Iris pigment epithelial cell (primary cell): ENCODE data around the gene ATP8B4.
"Not testable (repeated sequence)": the region's sequence is repeated elsewhere in the genome, so short reads cannot be mapped to it uniquely, and the experiment has no call there.

Source experiments
- DNase-seq: peaks from one replicate; pipeline ENCODE4 v3.0.0-alpha.2; 2011; ENCODE audit warnings: low read depth

Gene ATP8B4, protein sequence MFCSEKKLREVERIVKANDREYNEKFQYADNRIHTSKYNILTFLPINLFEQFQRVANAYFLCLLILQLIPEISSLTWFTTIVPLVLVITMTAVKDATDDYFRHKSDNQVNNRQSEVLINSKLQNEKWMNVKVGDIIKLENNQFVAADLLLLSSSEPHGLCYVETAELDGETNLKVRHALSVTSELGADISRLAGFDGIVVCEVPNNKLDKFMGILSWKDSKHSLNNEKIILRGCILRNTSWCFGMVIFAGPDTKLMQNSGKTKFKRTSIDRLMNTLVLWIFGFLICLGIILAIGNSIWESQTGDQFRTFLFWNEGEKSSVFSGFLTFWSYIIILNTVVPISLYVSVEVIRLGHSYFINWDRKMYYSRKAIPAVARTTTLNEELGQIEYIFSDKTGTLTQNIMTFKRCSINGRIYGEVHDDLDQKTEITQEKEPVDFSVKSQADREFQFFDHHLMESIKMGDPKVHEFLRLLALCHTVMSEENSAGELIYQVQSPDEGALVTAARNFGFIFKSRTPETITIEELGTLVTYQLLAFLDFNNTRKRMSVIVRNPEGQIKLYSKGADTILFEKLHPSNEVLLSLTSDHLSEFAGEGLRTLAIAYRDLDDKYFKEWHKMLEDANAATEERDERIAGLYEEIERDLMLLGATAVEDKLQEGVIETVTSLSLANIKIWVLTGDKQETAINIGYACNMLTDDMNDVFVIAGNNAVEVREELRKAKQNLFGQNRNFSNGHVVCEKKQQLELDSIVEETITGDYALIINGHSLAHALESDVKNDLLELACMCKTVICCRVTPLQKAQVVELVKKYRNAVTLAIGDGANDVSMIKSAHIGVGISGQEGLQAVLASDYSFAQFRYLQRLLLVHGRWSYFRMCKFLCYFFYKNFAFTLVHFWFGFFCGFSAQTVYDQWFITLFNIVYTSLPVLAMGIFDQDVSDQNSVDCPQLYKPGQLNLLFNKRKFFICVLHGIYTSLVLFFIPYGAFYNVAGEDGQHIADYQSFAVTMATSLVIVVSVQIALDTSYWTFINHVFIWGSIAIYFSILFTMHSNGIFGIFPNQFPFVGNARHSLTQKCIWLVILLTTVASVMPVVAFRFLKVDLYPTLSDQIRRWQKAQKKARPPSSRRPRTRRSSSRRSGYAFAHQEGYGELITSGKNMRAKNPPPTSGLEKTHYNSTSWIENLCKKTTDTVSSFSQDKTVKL

DNA sequence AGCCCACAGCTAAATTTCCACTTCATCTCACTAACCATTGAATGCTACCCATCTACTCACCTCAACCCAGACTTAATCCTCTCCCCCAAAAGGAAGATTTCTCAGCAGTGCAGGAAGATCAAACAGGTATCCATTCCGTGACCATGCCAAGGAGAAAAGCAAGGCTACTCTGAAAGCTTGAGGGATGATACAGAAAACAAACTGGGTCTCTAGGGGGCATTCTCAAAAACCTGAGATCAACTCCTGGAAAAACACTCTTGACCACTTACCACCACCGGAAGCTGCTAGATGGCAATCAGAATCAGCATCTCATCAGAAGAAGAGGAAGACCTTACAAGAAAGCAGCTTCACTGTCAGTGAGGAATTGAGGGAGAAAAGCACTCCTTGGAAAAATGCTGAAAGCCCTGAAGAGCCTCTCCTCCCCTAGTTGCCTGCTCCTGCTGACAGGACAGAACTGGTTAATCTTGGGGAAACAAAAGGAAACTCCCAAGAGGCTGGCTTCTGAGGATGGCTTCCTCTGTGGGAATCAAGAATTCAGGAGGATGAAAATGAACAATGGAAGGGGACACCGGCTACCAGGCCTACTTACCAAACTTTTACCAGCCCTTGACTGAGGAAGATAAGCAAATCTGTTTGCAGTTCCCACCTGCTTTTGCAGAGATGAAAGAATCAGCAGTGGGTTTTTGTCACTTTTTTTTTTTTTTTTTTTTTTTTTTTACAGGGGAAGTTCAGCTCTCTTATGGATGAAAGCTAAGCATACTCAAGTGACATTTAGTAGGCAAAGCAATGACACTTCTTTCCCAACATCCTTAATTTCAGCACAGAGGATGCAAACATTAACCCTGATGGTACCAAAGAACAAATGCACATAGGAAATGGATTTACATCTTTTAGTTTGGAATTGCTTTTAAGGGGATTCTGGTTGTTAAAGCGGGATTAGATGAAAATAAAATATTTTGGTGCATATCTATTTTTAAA is at the start of gene ATP8B4:
Gene ATP8B4, minus strand, starts transcription at position 171 of the 978 bp plus-strand sequence. CDS start 12,267 bp downstream, outside the sequence.
- no peak for DNase-seq

DNA sequence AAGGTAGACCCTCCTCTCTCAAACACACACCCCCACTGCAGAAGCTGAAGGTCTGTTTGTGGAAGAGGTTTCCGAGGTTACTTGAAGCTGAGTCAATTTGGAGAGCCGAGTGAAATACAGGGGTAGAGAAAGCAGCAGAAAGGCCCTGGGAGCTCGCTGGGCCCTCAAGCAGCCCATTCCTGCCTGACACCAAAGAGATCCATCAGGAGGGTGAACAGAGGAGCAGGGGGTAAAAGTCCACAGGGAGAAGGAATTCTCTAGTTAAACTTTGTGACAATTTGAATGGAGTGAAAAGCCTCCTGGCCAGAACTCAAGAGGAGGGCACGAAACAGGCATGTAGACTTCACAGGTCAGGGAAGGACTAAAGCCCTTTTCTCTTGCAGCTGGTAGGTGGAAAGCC is 49.3 kb upstream of the ATP8B4 start:
- no peak for DNase-seq

DNA sequence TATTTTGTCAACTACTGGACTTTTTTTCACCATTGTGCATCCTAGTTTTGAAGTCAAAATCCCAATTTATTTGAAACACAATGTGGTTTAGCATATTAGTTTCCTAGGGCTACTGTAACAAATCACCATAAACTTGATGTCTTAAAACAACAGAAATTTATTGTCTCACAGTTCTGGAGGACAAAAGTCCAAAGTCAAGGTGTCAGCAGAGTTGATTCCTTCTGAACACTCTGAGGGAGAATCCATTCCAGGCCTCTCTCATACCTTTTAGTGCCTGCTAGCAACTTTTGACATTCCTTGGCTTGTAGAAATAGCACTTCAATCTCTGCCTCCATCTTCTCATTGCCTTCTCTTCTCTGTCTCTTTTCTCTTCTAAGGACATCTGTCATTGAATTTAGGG is 48.1 kb upstream of the ATP8B4 start:
- DNase-seq: no peak

DNA sequence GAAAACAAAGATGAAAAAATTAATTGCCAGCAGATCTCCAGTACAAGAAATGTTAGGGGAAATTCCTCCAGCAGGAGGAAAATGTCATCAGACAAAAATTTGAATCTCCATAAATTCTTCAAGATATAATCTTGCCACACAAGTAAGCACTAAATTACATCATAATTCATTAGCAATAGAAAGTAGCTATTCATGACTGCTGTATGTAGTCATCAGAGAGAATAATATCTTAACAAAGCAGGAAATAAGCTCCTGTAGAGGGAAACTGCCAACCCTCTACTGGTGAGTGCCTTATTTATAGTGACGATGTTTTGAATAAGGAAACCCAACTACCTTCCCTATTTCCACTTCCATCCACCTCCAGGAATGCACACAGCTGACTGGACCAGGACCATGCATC is 47.2 kb upstream of the ATP8B4 start:
- peak; percentile 85 for DNase-seq

DNA sequence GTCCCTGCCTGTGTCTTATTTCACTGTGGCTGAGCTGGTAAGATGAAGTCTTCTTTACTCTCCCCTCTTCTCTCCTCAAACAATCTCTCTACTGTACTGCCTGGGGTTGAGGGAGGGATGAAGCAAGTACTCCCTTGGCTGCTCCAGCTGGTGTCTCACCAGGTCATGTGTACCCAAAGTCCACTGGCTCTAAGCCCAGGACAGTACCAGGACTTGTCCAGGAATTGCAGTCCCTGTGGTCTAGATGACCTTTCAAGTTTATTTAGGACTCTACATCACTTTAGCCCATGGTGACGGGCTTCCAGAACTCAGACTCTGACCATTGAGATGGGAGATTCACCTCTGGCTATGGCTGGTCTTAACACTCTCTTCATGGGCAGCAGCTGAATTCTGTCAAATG is 45.4 kb upstream of the ATP8B4 start:
- DNase-seq: peak; percentile 40

DNA sequence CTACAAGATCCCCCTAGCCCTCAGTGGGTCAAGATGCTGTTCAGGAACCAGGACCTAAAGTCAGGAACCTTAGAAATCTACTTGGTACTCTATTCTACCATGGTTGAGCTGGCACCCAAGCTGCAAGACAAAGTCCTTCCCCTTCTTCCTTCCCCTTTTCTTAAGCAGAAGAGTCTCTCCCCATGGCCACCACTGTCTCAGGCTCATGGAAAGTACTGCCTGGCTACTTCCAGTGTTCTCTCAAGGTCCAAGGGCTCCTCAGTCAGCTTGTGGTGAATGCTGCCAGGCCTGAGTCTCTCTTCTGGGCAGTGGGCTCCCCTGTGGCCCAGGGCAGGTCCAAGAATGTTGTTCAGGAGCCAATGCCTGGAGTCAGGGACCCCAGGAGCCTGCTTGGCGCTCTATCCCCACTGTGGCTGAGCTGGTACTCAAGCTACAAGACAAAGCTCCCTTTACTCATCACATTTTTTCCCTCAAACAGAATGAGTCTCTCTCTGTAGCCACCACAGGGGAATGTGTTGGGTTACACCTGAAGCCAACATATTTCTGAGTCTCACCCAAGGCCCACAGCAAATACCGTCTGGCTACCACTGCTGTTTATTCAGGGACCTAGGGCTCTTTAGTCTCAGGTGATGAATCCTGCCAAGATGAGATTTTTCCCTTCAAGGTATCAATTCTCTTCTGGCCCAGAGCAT is 44.8 kb upstream of the ATP8B4 start:
- DNase-seq: no peak

DNA sequence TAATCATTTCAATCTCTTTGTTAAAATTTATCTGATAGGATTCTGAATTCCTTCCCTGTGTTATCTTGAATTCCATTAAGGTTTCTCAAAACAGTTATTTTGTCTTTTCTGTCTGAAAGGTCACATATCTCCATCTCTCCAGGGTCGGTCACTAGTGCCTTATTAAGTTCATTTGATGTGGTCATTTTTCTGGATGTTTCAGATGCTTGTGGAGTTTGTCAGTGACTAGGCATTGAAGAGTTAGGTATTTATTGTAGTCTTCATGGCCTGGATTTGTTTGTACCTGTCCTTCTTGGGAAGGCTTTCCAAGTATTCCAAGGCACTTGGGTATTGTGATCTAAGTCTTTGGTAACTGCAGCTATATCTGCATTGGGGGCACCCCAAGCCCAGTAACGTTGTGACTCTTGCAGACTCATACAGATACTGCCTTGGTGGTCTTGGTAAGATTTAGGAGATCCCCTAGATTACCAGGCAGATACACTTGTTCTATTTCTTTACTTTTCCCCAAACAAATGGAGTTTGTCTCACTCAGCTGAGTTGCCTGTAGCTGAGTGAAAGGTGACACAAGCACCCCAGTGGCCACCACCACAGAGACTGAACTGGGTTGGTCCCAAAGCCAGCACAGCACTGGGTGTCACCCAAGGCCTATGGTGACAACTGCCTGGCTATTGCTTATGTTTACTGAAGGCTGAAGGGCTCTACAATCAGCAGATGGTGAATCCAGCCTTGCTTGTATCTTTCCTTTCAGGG is 44.1 kb upstream of the ATP8B4 start:
- peak; percentile 52 for DNase-seq

DNA sequence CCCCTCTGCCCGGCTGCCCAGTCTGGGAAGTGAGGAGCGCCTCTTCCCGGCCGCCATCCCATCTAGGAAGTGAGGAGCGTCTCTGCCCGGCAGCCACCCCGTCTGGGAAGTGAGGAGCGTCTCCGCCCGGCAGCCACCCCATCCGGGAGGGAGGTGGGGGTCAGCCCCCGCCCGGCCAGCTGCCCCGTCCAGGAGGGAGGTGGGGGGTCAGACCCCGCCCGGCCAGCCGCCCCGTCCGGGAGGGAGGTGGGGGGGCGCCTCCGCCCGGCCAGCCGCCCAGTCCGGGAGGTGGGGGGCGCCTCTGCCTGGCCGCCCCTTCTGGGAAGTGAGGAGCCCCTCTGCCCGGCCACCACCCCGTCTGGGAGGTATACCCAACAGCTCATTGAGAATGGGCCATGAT is 39.2 kb upstream of the ATP8B4 start:
- not testable (repeated sequence) for DNase-seq

DNA sequence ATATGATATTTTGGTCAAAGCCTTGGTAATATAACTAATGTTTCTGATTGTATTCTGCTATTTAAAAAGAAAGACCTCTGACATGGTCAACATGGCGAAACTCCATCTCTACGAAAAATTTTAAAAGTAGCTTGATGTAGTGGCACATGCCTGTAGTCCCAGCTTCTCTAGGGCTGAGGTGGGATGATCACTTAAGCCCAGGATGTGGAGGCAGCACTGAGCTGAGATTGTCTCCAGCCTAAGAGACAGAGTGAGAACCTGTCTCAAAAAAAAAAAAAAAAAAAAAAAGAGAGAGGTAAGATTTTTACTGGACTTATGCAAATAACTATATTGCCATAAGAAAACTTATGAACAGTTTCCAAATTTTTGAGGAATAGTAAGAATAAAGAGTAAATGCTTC is 32.4 kb upstream of the ATP8B4 start:
- no peak for DNase-seq

DNA sequence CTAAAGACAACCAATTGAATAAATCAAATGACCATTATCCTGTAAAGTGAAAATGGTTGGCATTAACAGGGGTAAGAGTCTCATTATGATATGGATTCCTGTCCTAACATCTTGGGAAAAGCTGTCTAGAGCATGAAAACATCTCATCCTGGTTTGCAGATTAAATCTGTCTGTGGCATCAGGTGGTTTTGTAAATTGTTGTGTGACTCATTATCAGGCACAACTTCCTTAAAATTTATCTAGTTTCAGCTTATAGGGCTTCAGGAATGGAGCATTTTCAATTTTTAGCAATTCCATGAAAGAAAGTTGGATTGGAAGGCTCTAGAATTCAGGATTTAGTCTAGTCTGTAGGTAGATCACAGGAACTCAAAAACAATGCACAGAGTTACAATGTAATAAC is 31.8 kb upstream of the ATP8B4 start:
- no peak for DNase-seq

DNA sequence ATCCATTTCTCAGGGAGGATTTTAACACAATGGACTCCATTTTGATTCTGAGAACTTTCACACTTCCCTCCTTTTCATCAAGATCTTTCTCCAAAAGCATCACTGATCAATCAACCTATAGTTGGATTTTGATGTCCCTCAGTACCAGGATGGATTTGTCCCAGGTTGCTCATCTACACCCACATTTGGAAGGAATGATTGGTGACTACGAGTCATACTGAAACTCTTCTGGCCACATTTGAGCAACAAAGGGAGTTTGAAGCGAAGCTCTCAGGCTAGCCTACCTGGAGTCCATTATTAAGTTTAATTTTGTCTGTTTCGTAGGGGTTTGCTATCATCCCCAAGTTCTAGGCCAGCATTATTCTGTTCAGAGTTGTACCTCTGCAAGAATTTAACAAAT is 31.3 kb upstream of the ATP8B4 start:
- no peak for DNase-seq

DNA sequence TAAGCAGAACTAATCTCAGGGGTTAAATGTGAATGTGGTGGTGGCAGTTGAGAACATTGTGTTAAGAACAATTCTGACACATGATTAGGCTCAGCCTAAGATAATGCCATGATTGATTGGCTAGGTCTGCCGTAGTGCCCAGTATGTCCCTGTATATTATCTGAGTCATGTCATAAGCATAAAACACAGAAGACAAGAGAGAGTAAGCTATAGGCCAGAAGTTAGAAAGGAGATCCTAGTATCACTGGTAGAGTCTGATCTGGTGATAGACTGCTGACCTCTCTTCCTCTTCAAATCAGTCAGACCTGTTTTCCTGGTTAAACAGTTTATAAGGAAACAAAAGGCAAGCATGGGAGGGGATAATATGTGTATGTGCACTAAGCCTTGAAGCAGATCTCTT is 30.1 kb upstream of the ATP8B4 start:
- no peak for DNase-seq

DNA sequence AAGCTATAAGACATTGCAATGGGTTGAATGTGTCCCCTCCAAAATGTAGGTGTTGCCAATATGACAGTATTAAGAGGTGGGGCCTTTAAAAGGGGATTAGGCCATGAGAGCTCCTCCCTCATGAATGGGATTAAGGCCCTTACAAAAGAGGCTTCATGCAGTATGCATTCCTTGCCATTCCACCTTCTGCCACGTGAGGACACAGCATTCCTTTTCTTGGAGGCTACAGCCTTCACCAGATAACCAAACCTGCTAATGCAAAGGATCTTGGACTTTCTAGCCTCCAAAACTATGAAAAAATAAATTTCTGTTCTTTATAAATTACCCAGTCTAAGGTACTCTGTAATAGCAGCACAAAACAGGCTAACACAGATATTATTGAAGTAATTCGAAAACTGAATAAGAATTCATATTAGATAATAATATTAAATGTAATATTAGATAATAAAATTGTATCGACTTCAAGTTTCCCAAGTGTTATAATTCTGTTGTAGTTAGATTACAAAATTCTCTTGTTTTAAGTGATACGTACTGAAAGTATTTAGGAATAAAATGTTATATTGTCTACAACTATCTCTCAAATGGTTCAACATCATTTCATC is 29.4 kb upstream of the ATP8B4 start:
- peak; percentile 85 for DNase-seq

DNA sequence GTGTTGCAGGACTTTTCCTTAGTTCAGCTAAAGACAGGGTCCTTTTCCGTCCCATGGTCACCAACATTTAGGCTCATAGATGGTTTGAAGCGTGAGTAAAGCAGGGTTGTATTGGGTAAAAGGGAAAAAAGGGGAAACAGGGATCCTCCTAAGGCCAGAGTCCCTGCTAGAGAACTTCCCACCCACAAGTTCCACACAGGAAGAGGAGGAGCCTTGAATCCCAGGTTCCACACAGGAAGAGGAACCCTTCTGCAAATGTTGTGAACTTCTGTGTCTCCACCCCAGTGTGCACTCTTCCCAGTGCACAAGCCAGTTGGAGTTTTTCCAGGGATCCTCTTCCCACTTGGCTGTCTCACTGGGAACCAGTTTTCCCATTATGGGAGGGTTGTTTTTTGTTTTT is 27.6 kb upstream of the ATP8B4 start:
- DNase-seq: no peak

DNA sequence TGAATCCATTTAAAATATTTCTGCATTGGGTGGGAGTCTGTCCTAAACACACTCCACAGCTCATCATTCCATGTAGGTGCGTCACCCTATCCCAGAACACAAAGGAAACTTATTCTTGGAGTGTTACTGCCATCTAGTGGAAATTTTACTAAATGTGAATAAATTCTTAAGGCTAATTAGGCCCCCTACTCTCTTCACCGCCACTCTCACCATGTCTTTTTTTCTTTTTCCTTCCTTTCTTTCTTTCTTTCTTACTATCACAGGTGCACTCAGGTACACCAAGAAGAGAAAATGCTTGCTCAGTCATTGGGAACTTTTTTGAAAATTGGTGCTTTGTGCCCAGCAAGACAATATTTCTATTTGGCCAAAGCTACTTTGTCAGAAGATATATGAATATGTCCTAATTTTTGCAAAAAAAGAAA is 26.4 kb upstream of the ATP8B4 start:
- DNase-seq: peak; percentile 80

DNA sequence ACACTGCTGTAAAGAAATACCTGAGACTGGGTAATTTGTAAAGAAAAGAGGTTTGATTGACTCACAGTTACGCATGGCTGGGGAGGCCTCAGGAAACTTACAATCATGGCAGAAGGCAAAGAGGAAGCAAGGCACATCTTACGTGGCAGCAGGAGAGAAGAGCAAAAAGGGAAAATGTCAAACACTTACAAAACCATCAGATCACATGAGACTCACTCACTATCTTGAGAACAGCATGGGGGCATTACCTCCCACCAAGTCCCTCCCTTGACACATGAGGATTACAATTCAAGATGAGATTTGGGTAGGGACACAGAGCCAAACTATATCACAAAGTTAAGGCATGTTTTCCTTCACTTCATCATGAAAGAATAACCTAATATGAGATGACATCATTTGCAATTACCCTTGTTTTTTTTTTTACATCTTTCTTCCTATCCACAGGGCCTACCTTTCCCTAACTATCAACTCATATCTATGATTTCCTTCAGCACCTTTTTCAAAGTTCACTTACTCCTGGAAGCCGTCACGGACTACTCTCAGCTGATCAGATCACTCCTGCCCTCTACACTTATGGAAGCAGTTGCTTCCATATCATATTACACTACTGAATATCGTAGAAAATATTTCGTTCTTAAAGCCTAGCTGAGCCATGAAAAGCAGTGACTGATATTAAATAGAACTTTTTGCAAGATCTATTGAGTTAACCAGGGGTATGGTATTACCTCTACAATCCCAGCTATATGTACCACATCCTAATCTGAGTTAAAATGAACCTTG is 25.5 kb upstream of the ATP8B4 start:
- no peak for DNase-seq

DNA sequence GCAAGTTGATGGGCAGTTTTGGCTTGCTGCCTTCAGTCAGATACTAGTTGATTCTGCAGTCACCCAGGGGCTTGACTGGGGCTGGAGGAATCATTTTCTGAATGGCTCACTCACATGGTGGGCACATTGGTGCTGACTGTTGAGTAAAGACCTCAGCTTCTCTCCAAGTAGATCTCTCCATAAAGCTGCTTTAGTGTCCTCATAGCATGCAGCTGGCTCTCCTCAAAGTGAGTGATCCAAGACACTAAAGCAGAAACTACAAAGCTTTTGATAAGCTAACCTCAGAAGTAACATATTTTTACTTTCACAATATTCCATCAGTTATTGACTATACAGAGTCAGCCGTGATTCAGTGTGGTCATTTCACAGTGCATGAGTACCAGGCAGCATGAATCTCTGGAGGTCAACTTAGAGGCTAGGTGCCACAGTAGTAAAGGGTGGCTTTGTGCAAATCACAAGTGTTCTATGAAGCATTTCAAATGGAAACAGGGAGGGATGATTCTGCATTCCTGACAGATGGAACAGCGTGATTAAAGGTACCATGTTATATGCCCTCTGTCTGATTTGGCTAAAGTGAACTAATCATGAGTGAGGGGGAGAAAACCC is 24.3 kb upstream of the ATP8B4 start:
- no peak for DNase-seq

DNA sequence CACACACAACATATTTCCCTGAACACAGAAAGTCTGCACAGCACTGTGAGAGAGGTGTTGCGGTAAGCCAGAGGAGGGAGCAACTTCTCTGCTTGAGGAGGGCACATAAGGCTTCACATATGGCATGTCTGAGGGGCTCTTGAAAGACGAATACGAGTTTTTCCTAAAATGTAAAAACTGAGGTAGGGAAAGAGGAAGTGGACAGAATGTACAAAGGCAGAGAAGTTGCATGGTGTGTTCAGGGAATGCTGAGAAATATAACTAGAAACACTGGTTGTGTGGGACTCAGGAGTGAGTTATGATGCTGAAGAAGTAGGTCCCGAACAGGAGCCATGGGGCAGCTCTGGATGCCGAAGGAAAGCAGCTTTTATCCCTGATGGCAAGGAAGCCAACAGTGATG is 22.8 kb upstream of the ATP8B4 start:
- no peak for DNase-seq
